KMS-11 (cell line): Measurements from ENCODE around the gene HCRTR1.

ENCODE experiments used
- H2AFZ ChIP-seq: fragments of 200-600 bp; sonication (generic); 2 replicates; pipeline ENCODE4 v1.6.1; 2016; ENCODE audit warnings: antibody characterized with exemption, mixed run types, low read depth
- H3K27ac ChIP-seq: fragments of 200-600 bp; sonication (generic); 2 replicates; pipeline ENCODE4 v1.6.1; 2016; ENCODE audit warnings: mild to moderate bottlenecking, mixed run types
- H3K27me3 ChIP-seq: fragments of 200-600 bp; sonication (generic); 2 replicates; pipeline ENCODE4 v1.6.1; 2017; ENCODE audit warnings: mild to moderate bottlenecking, low read depth, mixed run types, moderate library complexity; ENCODE audit not compliant: insufficient read depth
- H3K36me3 ChIP-seq: fragments of 200-600 bp; sonication (generic); 2 replicates; pipeline ENCODE4 v1.6.1; 2017; ENCODE audit warnings: mild to moderate bottlenecking, mixed run types; ENCODE audit not compliant: insufficient read depth
- H3K4me1 ChIP-seq: fragments of 200-600 bp; sonication (generic); 2 replicates; pipeline ENCODE4 v1.6.1; 2016; ENCODE audit warnings: mild to moderate bottlenecking, low read depth, mixed run types; ENCODE audit not compliant: poor library complexity, severe bottlenecking
- H3K4me2 ChIP-seq: fragments of 200-600 bp; sonication (generic); 2 replicates; pipeline ENCODE4 v1.7.0; 2016; ENCODE audit warnings: mild to moderate bottlenecking, mixed run types
- H3K4me3 ChIP-seq: fragments of 200-600 bp; sonication (generic); IDR thresholded peaks from 2 replicates; pipeline ENCODE4 v1.6.1; 2017; ENCODE audit warnings: low read depth, low read length, mixed read lengths; ENCODE audit not compliant: insufficient read depth
- H3K79me2 ChIP-seq: fragments of 200-600 bp; sonication (generic); 2 replicates; pipeline ENCODE4 v1.6.1; 2016; ENCODE audit warnings: low read depth, mixed run types; ENCODE audit not compliant: insufficient read depth
- H3K9ac ChIP-seq: fragments of 200-600 bp; sonication (generic); 2 replicates; pipeline ENCODE4 v1.6.1; 2016; ENCODE audit warnings: mild to moderate bottlenecking, mixed run types
- H4K20me1 ChIP-seq: fragments of 200-600 bp; sonication (generic); 2 replicates; pipeline ENCODE4 v1.6.1; 2016; ENCODE audit warnings: mild to moderate bottlenecking, mixed run types; ENCODE audit not compliant: insufficient read depth
- CTCF ChIP-seq: fragments of 200-600 bp; sonication (generic); conservative IDR thresholded peaks from 2 replicates; pipeline ENCODE4 v1.6.1; 2017; ENCODE audit warnings: low read depth, mild to moderate bottlenecking, antibody characterized with exemption, low read length, moderate library complexity, mixed read lengths

Gene HCRTR1

DNA sequence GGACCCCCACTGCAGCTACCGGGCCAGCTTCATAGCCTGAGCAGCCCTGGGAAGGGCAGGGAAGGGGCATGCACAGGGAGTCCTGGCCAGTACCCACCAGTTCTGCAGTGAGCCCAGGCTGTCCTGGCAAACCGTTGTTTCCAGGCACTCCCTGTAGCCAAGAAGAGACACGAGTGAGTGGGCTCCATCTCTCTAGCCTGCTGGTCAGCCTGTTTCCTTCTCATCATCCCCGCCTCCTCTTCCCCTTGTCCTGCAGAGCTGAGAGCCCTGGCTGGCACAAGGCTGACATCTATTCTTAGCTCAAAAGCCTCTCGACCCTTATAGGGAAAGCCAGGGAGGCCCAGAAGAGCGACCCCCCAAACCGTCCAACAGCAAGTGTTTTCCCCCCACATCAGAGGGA, 57.7 kb downstream of the HCRTR1 start:
- Histone ChIP-seq H3K4me3 (no peak overlapping the region), H4K20me1 (no peaks in the 10 kb centered on the region), H2AFZ (no peak overlapping the region), H3K4me2 (no peak overlapping the region), H3K4me1 (no peaks in the 10 kb centered on the region), H3K9ac (no peak overlapping the region), H3K27ac (no peak overlapping the region), H3K27me3 (peaks cover 34% of the 10 kb centered on the region), H3K79me2 (no peaks in the 10 kb centered on the region), H3K36me3 (no peaks in the 10 kb centered on the region)
- no peak for TF ChIP-seq CTCF

- no peaks in the 10 kb centered on the region for H3K79me2 ChIP-seq
- no peak overlapping the region for H3K4me3 ChIP-seq
- H2AFZ ChIP-seq, result no peak overlapping the region
- H3K27ac ChIP-seq, result no peak overlapping the region
- no peaks in the 10 kb centered on the region for H3K4me1 ChIP-seq
- no peaks in the 10 kb centered on the region for H3K36me3 ChIP-seq
- no peak overlapping the region for H3K4me2 ChIP-seq
- peaks cover 34% of the 10 kb centered on the region for H3K27me3 ChIP-seq
- H3K9ac ChIP-seq, result no peak overlapping the region
- no peak for TF ChIP-seq CTCF
- H4K20me1 ChIP-seq, result no peaks in the 10 kb centered on the region
Measured at GRCh38 chr1:31675756-31676155, 58.3 kb downstream of the HCRTR1 start.
